ENCODE results near the gene WDFY1.
A peak's percentile ranks its signal among the peaks of the same experiment; 100 is the strongest.

WDFY1 gene

DNA sequence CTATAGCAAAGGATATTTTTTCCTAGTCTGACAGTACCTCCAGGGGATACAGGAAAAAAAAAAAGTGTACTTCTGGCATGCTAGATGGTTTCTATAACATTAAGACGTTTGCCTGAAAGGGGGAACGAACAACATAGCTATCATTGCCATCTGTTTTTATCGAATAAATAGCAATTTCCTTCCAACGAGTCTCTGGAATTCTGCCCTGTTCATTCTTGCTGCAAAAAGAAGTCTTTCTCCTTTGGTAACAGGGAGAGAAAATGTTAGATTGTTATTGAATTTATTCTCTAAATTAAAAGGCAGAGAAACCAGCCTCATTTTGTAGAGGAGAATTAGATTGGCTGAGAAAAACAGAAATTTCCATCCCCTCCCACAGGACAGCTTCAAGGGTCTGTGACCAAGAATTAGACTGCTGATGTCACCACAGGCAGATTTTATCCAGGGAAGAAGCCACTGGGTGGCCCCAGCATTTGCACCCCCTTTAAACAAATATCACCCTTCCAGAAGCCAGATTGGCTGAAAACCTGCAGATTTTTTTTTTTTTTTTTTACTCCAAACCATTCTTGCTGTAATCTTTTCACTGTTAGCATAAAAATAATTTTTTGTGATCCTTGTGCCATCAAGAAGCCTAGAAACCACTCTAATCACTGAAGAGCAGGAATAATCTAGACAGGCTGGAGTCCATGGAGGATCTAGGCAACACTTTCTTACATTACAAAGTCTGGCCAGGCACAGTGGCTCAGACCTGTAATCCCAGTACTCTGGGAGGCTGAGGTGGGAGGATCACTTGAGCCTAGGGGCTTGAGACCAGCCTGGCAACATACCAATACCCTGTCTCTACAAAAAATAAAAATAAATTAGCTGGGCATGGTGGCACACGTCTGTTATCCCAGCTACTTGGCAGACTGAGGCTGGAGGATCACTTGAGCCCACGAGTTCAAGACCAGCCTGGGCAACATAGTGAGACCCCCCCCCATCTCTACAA lies 12.0 kb downstream of the WDFY1 start:
- peak in 1 of 58 donors; percentile 3 for DNase-seq

DNA sequence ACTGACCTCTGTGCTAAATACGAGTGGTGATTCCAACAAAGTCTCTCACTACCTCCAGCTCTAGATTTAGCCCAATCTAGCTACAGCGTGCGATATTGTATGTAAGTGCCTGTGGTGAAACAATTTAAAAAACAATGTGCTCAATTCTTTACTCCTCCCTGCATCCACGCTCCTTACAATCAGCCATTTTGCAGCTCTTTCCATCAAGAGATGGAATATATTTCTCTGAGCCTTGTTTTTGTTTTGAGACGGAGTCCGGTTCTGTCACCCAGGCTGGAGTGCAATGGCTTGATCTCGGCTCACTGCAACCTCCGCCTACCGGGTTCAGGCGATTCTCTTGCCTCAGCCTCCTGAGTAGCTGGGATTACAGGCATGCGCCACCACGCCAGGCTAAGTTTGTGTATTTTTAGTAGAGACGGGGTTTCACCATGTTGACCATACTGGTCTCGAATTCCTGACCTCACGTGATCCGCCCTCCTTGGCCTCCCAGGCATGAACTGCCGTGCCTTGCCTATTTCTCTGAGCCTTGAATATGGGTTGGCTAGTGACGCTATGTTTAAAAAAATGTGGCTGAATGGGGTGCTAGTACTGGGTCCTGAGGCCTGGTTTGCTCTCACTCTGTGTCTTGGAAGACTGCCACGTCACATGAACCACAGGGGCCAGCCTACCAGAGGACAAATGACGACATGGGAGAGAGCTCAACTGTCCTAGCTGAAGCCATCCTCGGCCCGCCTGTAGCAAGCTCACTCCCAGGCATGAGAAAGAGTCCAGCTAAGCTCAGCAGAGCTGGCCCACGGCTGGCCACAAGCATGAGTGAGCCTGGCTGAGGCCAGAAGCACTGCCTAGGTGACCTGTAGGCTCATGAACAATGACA lies 14.8 kb downstream of the WDFY1 start:
- peak in 54 of 58 donors; percentile 8 to 89 (median 62) for DNase-seq

DNA sequence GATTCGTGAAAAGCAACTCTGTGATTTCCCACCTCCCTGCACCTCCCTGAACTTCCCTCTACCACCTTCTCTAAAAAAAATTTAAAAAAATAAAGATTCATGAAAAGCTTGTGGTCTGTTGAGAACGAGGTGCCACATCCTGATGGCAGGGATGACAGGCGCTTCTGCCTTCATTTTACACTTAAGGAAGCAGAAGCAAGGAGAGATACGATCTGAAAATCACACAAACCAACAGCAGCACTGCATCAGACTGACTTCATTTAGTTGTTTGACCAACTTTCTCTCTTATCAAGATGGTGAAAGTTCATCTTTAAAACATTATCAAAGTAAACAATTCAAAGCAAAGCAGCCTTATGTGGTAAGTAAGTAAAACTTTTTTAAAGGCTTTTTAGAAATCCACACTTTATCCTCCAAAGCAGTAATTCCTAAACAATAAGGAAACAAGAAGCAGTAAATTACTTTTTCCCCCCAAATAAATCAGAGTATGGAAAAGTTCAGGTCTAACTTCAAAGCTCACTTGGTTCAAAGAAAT lies 15.5 kb downstream of the WDFY1 start:
- no peak for DNase-seq

DNA sequence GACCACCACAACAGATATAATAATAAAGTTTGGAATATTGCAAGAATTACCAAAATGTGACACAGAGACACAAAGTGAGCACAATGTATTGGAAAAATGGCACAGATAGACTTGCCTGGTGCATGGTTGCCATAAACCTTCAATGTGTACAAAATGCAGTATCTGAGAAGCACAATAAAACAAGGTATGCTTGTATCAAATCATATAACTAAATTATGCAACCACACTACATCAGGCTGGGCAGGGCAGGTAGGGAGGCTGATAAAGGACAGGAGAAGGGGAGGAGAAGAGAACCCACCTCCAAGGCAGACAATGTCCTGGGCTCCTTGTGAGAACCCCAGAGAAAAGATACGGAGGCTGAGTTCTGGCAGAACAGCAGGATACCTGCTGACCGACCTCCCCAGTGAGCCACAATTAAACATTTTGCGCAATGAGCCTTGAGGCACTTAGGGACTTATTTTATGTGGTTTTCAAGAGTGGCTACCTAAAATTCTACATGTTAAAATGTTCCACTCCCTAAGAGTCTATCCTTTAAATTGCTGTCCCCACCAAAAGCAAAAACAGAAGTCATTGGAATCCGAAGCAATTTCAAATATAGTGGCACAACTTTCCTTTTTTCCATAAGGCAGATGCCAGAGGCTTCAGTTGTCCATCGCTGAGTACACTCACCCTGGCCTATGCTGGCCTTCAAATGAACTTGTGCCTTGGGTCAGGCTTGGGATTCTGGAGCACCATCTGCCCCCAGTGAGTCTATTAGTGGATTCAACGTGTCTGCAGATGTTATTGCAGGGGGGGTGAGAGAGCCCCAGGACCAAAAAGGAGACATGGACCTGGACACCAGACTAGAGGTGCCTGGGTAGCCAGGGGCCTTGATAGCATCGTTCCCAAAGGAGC lies 16.8 kb downstream of the WDFY1 start:
- DNase-seq = no peak

DNA sequence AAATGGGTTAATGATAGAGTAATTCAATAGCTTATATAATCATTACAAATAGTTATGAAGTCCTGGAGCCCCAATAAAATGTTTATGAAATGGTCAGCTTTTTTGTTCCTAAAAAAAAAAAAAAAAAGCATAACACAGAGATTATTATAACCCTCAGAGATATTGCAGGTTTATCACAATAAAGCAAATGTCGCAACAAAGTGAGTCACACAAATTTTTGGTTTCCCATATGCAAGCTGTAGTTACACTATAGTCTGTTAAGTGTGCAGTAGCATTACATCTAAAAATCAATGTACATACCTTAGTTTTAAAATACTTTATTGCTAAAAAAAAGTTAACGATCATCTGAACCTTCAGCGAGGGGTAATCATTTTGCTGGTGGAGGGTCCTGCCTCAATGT lies 20.0 kb downstream of the WDFY1 start:
- no peak for DNase-seq

DNA sequence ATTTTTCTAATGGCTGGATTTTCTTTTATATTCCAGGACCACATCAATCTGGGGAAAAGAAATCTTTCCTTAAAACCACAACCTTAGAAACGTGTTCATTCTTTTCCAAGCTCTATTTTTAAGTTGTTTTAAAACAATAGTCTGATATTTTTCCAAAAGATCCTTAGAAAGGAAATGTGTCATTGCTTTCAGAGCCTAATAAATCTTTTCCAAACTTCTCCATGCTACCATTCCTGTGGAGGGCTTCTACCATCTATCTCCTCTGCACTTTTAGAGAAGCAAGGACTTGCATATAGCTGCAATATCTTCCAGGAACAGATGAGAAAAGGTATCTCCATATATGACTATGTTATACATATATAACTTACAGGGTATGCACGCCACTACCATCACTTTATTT lies 21.2 kb downstream of the WDFY1 start:
- no peak for DNase-seq

DNA sequence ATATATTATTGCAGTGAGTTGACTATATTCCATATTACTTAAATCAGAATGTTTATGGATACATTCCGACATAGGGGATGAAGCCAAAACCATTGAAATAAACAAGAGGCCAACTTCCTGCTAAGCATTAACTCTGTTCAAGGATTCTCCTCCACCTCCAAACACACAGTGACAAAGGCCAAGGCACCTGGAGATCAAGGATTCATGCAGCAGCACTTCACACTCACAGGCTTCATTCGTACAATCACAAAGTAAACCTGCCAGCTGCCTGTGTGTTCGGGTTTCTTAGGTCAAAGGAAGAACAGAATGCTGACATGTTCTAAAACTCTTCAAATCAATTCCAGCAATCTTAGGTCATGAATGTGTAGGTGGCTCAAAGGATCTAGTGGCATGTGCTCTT lies 22.8 kb downstream of the WDFY1 start:
- DNase-seq = no peak

DNA sequence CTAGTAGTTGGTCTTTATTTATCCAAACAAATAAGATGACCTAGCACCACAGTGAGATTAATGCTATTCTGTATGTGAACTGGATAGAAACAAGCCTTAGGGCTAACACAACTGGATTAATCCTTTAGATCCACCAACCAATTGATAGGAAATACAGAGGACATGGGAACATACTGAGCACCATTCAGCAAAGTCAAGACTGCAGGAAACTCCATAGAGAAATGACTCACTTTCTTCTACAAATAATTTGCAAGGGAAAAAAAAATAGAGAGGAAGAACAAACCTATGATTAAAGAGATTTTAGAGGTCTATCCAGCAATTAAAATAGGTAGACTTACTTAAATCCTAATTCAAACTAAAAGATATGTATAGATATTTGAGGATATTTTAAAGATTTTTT lies 23.9 kb downstream of the WDFY1 start:
- no peak for DNase-seq

DNA sequence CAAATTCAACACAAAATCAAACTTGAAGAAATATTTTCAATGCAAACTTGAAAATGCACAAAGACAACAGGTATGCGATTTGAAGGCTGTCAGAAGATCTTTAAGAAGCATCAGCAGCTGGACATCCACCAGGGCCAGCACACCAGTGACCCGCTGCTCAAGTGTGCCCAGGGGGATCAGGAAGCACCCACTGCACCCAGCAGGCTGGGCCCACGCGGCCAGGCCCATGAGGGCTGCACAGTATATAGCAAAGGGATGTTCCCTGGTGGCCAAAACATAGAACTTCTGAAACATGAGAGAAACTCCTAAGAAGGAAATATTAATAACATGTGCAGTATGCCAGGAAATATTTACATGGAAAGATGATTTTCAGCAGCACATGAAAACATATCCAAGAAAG lies 25.0 kb downstream of the WDFY1 start:
- DNase-seq = peak in 1 of 58 donors; percentile 1

DNA sequence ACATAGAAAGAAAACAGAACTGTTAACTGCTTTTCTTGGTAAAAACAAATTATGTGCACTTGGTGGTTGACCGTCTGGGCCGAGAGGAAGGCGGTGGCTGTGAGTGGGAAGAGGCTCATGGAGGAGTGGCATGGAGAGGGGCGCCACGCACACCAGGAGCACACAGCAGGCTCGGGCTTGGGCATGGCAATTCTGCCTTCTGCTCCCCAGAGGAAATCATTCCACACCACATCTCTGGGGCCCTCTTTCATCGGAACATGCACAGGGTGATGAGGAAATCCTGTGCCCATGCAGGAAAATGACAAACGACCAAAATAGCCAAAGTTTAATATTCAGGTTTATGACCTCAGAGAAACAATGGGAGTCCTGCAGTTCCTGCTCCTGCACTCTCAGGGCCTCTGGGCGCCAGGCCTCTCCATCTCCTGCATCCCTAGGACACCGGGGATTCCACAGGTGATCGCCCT lies 26.4 kb downstream of the WDFY1 start:
- no peak for DNase-seq

DNA sequence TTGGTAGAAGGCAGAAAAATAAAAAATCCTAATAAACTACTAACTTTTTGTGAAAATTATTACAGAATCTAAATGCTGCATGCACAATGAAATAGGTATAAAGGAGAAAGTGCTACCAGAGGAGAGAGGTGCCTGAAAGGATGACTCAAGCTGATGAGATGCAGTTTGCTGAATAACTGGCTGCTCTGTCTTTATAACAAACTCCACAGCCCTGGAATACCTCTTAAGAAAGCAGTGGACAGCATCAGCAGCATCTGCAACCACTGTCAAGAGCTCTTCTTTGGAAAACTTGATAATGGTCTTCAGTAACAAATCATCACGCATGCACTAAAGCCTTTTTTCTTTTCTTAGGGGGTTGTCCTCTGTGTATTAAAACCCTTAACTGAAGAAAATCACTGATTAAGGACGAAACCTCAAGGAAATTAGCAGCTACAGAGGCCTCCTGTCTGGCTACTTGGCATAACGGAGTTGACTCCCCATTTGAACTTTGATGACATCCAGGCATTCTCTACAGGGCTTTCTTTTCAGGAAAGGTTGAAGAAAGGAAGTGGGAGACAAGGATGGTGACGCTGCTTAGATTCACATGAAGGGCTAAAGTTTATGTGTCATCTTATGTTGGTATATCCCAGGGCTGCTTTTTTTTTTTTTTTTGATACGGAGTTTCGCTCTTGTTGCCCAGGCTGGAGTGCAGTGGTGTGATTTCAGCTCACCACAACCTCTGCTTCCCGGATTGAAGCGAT lies 28.8 kb downstream of the WDFY1 start:
- no peak for DNase-seq

DNA sequence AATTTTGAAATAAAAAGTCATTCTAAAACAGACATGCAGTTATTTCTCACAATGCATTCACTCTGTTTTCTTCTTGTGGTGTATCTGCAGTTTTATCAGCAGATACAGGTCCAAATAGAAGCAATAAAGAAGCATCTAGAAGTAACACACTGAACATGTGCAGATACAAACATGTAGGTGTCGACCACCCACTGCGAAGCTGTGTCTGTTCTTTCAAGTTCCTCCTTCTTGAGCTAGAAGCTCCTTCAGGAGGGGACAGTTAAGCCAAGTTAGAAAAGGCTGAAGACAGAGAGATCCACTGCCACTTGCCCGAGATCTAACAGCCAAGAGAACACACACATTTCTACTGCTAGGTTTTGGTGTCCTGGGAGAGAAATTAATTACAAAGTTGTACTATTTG lies 30.1 kb downstream of the WDFY1 start:
- peak in 4 of 58 donors; percentile 1 to 8 (median 2) for DNase-seq

DNA sequence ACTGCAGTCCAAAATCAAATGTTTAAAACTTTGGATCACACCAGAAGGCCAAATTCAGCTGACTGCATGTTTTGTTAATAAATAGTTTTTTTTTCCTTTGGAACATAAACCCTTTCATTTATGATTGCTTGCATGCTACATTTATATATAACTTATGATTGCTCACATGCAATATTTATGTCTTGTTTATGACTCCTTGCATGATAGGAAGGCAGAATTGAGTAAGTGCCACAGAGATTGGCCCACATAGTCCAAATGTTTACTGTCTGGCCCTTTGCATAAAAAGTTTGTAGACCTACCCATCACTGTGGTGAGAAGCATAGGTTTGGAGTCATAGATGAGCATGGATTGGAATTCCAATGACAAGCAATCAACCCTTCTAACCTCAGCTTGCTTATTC lies 30.8 kb downstream of the WDFY1 start:
- no peak for DNase-seq

DNA sequence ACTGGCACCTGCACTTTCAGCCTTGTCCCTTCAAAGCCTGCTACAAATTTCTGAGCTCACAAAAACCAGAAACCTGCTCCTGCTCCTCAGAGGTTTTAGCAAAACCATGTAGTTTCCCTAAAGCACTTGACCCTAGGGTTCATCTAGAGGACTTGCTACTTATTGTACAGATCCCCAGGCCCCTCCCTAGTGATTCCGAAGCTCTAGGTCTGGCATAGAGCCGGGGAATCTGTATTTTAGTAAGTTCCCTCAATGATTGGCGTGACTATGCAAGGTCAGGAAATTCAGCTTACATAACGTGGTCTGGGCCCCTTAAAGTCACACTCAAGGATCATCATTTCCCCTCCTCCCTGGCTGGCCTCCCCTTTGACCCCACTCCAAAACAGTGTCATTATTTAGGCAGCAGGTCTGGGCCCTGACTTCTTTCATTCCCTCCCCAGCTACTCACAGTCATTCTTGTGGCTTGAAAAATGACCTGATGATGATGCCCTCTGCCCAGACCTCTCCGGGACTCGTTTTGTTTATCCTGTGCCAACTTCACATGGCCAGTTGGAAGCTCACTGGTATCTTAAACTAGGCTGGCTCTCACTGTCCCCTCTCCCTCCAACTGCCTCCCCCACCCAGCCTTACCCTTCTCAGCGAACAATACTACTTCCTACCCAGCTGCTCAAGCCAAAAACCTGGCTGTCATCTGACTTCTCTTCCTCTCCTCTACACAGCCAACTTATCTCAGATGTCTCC lies 36.0 kb downstream of the WDFY1 start:
- DNase-seq = no peak

DNA sequence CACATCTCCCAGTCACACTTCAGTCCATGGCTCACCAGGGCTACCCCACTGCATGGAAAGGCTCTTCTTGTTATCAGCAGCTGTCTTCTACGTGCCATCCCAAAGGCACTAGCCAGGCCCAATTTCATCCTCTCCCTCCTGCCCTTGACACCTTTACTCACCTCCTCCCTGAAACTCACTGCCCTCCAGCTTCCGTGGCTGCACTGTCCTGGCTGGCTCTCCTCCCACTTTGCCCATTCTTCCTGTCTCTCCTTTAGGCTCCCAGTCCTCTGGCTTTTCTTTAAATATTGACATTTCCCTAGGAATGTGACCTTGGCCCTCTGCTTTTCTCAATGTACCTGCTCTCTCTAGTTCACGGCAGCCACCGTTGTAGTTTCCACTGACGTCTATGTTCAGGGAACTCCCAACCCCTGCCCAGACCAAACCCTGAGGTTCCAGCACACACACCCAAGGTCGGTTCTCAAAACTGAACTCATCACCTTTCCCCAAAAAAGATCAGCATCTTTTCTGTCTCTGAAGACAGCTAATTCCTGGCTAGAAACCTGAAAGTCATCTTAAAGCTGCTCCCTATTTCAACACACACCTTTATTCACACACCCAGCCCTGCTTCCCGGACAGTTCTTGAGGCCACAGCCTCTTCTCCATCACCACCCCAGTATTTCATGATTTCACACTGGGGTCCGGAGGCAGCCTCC lies 36.7 kb downstream of the WDFY1 start:
- DNase-seq = no peak

DNA sequence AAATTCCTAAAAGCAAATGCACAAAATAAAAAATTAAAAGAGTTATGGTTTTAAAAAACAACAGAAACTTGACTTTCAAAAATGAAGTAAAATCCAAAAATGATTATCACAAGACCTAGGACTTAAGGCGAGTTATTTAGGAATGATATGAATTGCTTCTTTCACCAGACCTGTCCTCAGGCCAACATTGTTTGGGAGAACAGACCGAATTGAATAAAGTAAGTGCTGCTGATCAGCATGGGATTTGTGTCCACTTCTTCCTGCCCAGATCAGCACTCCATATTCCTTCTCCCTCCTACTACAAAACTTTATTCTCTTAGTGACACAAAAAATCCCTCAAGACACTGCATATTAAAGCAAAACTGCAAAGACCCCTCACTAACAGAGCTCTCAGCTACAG lies 39.1 kb downstream of the WDFY1 start:
- DNase-seq = no peak

DNA sequence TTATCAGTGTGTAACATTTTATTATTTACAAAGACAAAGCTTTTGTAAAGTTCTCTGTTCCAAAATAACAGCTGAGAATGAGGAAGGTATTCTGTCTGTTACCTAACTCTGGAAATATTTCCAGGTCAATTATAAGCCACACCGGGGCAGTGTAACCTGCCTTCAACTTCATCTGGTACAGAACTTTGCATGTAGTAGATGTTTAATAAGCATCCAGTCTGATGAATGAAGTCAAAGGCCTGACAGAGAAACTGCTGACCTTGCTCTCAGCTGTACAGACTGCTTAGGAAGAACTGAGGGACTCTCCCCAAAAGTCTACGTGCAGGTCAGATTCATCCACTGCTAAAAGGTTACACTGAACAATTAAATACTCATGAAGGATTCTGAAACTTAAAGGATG lies 43.3 kb downstream of the WDFY1 start:
- DNase-seq = no peak

DNA sequence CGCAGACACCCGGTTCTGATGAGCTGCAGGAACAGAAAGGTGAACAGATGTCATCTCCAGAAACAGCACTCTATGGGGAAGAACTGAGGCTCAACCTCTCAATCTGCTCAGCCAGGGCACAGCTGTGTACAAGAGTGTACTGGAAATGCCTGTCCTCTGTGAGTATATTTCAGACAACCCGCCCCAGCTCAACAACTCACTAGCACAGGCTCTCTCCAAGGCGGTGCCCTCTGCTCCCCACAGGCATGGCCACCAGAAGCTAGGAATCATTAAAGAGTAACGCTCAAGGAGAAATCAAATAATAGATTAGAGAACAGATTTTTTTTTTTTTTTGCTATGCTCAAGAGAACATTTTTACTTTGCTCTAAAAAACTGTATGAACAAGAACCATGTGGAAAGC lies 43.8 kb downstream of the WDFY1 start:
- no peak for DNase-seq

DNA sequence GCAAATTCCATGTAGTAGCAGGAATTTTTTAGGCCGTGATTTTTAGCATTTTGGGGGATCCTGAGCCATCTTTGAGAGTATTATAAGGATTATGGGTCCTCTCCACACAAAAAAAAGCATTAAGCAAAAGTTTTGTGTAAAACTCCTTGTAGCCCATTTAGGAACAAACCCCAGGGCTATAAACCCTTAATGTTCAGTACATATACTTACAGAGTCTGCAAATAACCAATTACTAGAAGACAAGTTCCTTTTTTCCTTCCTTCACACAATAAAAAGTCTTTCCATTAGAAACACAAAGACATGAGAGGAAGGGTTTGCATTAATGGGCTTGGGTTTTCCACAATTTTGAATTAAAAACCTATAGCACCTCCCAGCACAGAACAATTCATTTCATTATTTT lies 44.6 kb downstream of the WDFY1 start:
- no peak for DNase-seq
